H9 (cell line): ENCODE data around the gene KCNMA1. TPM values are rescaled to one million over a fixed set of nuclear protein-coding genes. Genes with fewer than 3 reads are reported as not detected.

Source experiments
- DNase-seq: peaks from one replicate; pipeline ENCODE4 v3.0.0-alpha.2; 2017
- H2AFZ ChIP-seq: one replicate; pipeline ENCODE4 v1.6.1; 2013; ENCODE audit warnings: mild to moderate bottlenecking, low read length, control low read depth, moderate library complexity
- H2AK5ac ChIP-seq: 2 replicates; pipeline ENCODE4 v1.6.1; 2013; ENCODE audit warnings: low read length, control low read depth, mixed read lengths; ENCODE audit not compliant: insufficient read length
- H2BK120ac ChIP-seq: one replicate; pipeline ENCODE4 v1.6.1; 2013; ENCODE audit warnings: low read depth, mild to moderate bottlenecking, low read length, control low read depth, inconsistent platforms; ENCODE audit not compliant: poor library complexity, severe bottlenecking
- H2BK12ac ChIP-seq: 2 replicates; pipeline ENCODE4 v1.6.1; 2013; ENCODE audit warnings: low read length, control low read depth, mixed read lengths, low read depth; ENCODE audit not compliant: insufficient read length
- H2BK15ac ChIP-seq: 2 replicates; pipeline ENCODE4 v1.6.1; 2013; ENCODE audit warnings: low read depth, low read length, control low read depth
- H2BK20ac ChIP-seq: one replicate; pipeline ENCODE4 v1.6.1; 2013; ENCODE audit warnings: low read depth, mild to moderate bottlenecking, low read length, control low read depth, inconsistent platforms; ENCODE audit not compliant: poor library complexity, severe bottlenecking
- H2BK5ac ChIP-seq: 2 replicates; pipeline ENCODE4 v1.6.1; 2013; ENCODE audit warnings: low read length, control low read depth, mixed read lengths; ENCODE audit not compliant: insufficient read length
- H3K14ac ChIP-seq: 2 replicates; pipeline ENCODE4 v1.6.1; 2013; ENCODE audit warnings: low read length, control low read depth; ENCODE audit not compliant: insufficient read depth
- H3K18ac ChIP-seq: 2 replicates; pipeline ENCODE4 v1.6.1; 2013; ENCODE audit warnings: low read depth, mild to moderate bottlenecking, mixed read lengths, low read length, control low read depth; ENCODE audit not compliant: insufficient read length
- H3K23ac ChIP-seq: 2 replicates; pipeline ENCODE4 v1.6.1; 2013; ENCODE audit warnings: low read length, control low read depth, mixed read lengths, low read depth; ENCODE audit not compliant: insufficient read length
- H3K23me2 ChIP-seq: 2 replicates; pipeline ENCODE4 v1.6.1; 2013; ENCODE audit warnings: low read depth, mild to moderate bottlenecking, mixed read lengths, low read length, control low read depth; ENCODE audit not compliant: insufficient read length, poor library complexity, severe bottlenecking
- H3K27ac ChIP-seq: 2 replicates; pipeline ENCODE4 v1.5.1; 2013; ENCODE audit warnings: low read length, control low read depth, mixed read lengths, low read depth; ENCODE audit not compliant: insufficient read length
- H3K27me3 ChIP-seq: 2 replicates; pipeline ENCODE4 v1.6.1; 2013; ENCODE audit warnings: low read length, control low read depth, inconsistent platforms; ENCODE audit not compliant: insufficient read depth
- H3K4ac ChIP-seq: 2 replicates; pipeline ENCODE4 v1.6.1; 2013; ENCODE audit warnings: low read depth, mild to moderate bottlenecking, control low read depth, inconsistent platforms, low read length, moderate library complexity
- H3K4me1 ChIP-seq: 2 replicates; pipeline ENCODE4 v1.6.1; 2013; ENCODE audit warnings: low read length, control low read depth, inconsistent platforms; ENCODE audit not compliant: insufficient read depth
- H3K4me2 ChIP-seq: 2 replicates; pipeline ENCODE4 v1.6.1; 2013; ENCODE audit warnings: low read length, control low read depth, mixed read lengths; ENCODE audit not compliant: insufficient read length, insufficient read depth
- H3K56ac ChIP-seq: 2 replicates; pipeline ENCODE4 v1.6.1; 2013; ENCODE audit warnings: low read depth, mild to moderate bottlenecking, mixed read lengths, low read length, control low read depth; ENCODE audit not compliant: insufficient read length
- H3K79me1 ChIP-seq: 2 replicates; pipeline ENCODE4 v1.6.1; 2013; ENCODE audit warnings: low read depth, mild to moderate bottlenecking, moderate library complexity, low read length, control low read depth, inconsistent platforms; ENCODE audit not compliant: insufficient read depth, poor library complexity, severe bottlenecking
- H3K79me2 ChIP-seq: 2 replicates; pipeline ENCODE4 v1.6.1; 2013; ENCODE audit warnings: low read length, control low read depth, inconsistent platforms; ENCODE audit not compliant: insufficient read depth
- H3K9ac ChIP-seq: 2 replicates; pipeline ENCODE4 v1.6.1; 2013; ENCODE audit warnings: low read length, control low read depth, mixed read lengths; ENCODE audit not compliant: insufficient read length; ENCODE audit errors: extremely low read depth
- H3K9me3 ChIP-seq: one replicate; pipeline ENCODE4 v1.6.1; 2013; ENCODE audit warnings: low read depth, low read length, inconsistent platforms; ENCODE audit not compliant: control insufficient read depth
- H3T11ph ChIP-seq: one replicate; pipeline ENCODE4 v1.6.1; 2013; ENCODE audit warnings: mild to moderate bottlenecking, low read length, control low read depth, inconsistent platforms
- H4K20me1 ChIP-seq: one replicate; pipeline ENCODE4 v1.6.1; 2013; ENCODE audit not compliant: control insufficient read depth, insufficient read length, insufficient read depth
- H4K5ac ChIP-seq: 2 replicates; pipeline ENCODE4 v1.6.1; 2013; ENCODE audit warnings: low read depth, mild to moderate bottlenecking, mixed read lengths, low read length, control low read depth; ENCODE audit not compliant: insufficient read length
- H4K8ac ChIP-seq: replicated peaks from 2 replicates; pipeline ENCODE4 v1.6.1; 2013; ENCODE audit warnings: low read length, control low read depth, mixed read lengths, low read depth; ENCODE audit not compliant: insufficient read length
- H4K91ac ChIP-seq: 2 replicates; pipeline ENCODE4 v1.6.1; 2013; ENCODE audit warnings: low read depth, mild to moderate bottlenecking, moderate library complexity, mixed read lengths, low read length, control low read depth; ENCODE audit not compliant: insufficient read length
- H3K27ac Mint-ChIP-seq, 3 experiments: 2 replicates in 2 of 3; 3 replicates in 1 of 3; pipeline ENCODE4 v1.8.0; 2020 to 2021; ENCODE audit warnings: mixed read lengths in 3 of 3, mild to moderate bottlenecking in 1 of 3, moderate library complexity in 1 of 3
- H3K27me3 Mint-ChIP-seq: 2 replicates; pipeline ENCODE4 v1.8.0; 2021; ENCODE audit warnings: low read depth, mild to moderate bottlenecking, moderate library complexity, mixed read lengths
- H3K36me3 Mint-ChIP-seq, 3 experiments: 2 replicates in 2 of 3; 3 replicates in 1 of 3; pipeline ENCODE4 v1.8.0; 2020 to 2021; ENCODE audit warnings: low read depth in 3 of 3, mixed read lengths in 3 of 3; ENCODE audit not compliant: insufficient read depth in 1 of 3
- H3K4me1 Mint-ChIP-seq, 2 experiments: 2 replicates each; pipeline ENCODE4 v1.8.0; 2020; ENCODE audit warnings: mixed read lengths in 2 of 2
- H3K4me3 Mint-ChIP-seq, 2 experiments: 2 replicates in 1 of 2; 3 replicates in 1 of 2; pipeline ENCODE4 v1.8.0; 2020 to 2021; ENCODE audit warnings: mild to moderate bottlenecking in 2 of 2, mixed read lengths in 2 of 2, moderate library complexity in 1 of 2
- H3K9me3 Mint-ChIP-seq, 2 experiments: 2 replicates in 1 of 2; 3 replicates in 1 of 2; pipeline ENCODE4 v1.8.0; 2020; ENCODE audit warnings: mild to moderate bottlenecking in 2 of 2, mixed read lengths in 2 of 2, moderate library complexity in 1 of 2
- WGBS: extraction: QIAGEN DNeasy Blood & Tissue Kit; methylation state at CpG from one replicate; pipeline ENCODE4 v1.1.7; 2013; ENCODE audit warnings: missing lambda C conversion rate, low lambda C conversion rate, mixed read lengths; ENCODE audit not compliant: insufficient read length; ENCODE audit errors: extremely low coverage; 5-methylcytosine and 5-hydroxymethylcytosine counted together
- total RNA-seq: library from RNA; stranded (reverse); gene quantifications from 2 replicates; pipeline ENCODE4 v1.2.1, GENCODE V29; 2021
- TF ChIP-seq, protein P1 (sequence below): fragments of 200-600 bp; sonication (generic); conservative IDR thresholded peaks from 3 replicates; pipeline ENCODE4 v1.8.0; 2021; ENCODE audit warnings: antibody characterized with exemption, mild to moderate bottlenecking

Gene KCNMA1
- total RNA-seq, 1 experiment from 2014 or later: 2.0 TPM

- H2BK5ac ChIP-seq: no peak overlapping the region
- no peak overlapping the region for H2AFZ ChIP-seq
- no peak overlapping the region for H2BK20ac ChIP-seq
- H3K9me3 ChIP-seq: no peaks in the 10 kb centered on the region
- H3K27me3 Mint-ChIP-seq: no peaks in the 10 kb centered on the region
- H3K36me3 Mint-ChIP-seq: no peaks in the 10 kb centered on the region
- no peak overlapping the region for H3K14ac ChIP-seq
- no peak overlapping the region for H3K4me3 Mint-ChIP-seq
- H3K4me1 Mint-ChIP-seq: peaks cover 5 to 7% of the 10 kb centered on the region in 2 experiments
- H3K23ac ChIP-seq: no peak overlapping the region
- no peak overlapping the region for H3K27ac ChIP-seq
- no peak overlapping the region for H4K91ac ChIP-seq
- no peak overlapping the region for H4K8ac ChIP-seq
- no peak overlapping the region for H3K56ac ChIP-seq
- no peaks in the 10 kb centered on the region for H3K79me2 ChIP-seq
- no peak overlapping the region for H2BK120ac ChIP-seq
- H3K18ac ChIP-seq: no peak overlapping the region
- H4K20me1 ChIP-seq: no peaks in the 10 kb centered on the region
- H2BK15ac ChIP-seq: no peak overlapping the region
- H3T11ph ChIP-seq: no peak overlapping the region
- no peak overlapping the region for H3K27ac Mint-ChIP-seq
- 0 out of 2 replicates have a peak, but pooled peaks cover 3% of the 10 kb centered on the region for H3K4me1 ChIP-seq
- H3K23me2 ChIP-seq: no peaks in the 10 kb centered on the region
- H3K27me3 ChIP-seq: no peaks in the 10 kb centered on the region
- H2BK12ac ChIP-seq: no peak overlapping the region
- no peak for DNase-seq
- H3K4me2 ChIP-seq: no peak overlapping the region
- H4K5ac ChIP-seq: no peak overlapping the region
- no CpG with 5 or more reads among the region's 5 CpGs for WGBS
- no peak overlapping the region for H3K4ac ChIP-seq
- no peak overlapping the region for H3K9ac ChIP-seq
- H2AK5ac ChIP-seq: no peak overlapping the region
- TF ChIP-seq, protein P1, sequence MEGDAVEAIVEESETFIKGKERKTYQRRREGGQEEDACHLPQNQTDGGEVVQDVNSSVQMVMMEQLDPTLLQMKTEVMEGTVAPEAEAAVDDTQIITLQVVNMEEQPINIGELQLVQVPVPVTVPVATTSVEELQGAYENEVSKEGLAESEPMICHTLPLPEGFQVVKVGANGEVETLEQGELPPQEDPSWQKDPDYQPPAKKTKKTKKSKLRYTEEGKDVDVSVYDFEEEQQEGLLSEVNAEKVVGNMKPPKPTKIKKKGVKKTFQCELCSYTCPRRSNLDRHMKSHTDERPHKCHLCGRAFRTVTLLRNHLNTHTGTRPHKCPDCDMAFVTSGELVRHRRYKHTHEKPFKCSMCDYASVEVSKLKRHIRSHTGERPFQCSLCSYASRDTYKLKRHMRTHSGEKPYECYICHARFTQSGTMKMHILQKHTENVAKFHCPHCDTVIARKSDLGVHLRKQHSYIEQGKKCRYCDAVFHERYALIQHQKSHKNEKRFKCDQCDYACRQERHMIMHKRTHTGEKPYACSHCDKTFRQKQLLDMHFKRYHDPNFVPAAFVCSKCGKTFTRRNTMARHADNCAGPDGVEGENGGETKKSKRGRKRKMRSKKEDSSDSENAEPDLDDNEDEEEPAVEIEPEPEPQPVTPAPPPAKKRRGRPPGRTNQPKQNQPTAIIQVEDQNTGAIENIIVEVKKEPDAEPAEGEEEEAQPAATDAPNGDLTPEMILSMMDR: no peak
- H3K79me1 ChIP-seq: no peaks in the 10 kb centered on the region
- H3K9me3 Mint-ChIP-seq: no peaks in the 10 kb centered on the region
Measured at GRCh38 chr10:77070346-77070745, 567.3 kb downstream of the KCNMA1 start.
